ENCODE measurements around the gene TEX48. TPM values are rescaled to one million over a fixed set of nuclear protein-coding genes. Genes with fewer than 3 reads are reported as not detected.

Gene TEX48
- total and polyA plus RNA-seq, 10 of the 15 experiments (the other 5 are each of a cell fraction or from before 2014, with no cell fraction given) = not detected

GRCh38 chr9:114680259-114681001 lies 1.6 kb downstream of the TEX48 start (continued):
- TF ChIP-seq CBFB (IDR thresholded peaks at IDR 0.05; ENCODE audit: low read depth) (no peak), HCFC1 (IDR thresholded peaks at IDR 0.05; ENCODE audit: low read length) (no peak), E4F1 (IDR thresholded peaks at IDR 0.05; ENCODE audit: borderline replicate concordance, partially characterized antibody) (no peak)

GRCh38 chr9:114678795-114679194 lies 3.2 kb downstream of the TEX48 start:
- in situ Hi-C loops (cut with MboI) (loop anchor here (5.0 to 10.0 kb wide), 3 partner anchors 234 to 846 kb away; no protein-coding TSS in a partner anchor), intact Hi-C loops (cut with micrococcal nuclease; ENCODE audit: unreplicated experiment) (no loop called here)
- H3K27ac ChIP-seq (ENCODE audit: control insufficient read depth, insufficient read depth) = no peak overlapping the region
- no peaks in the 10 kb centered on the region for H3K79me2 ChIP-seq (ENCODE audit: control insufficient read depth, insufficient read depth, low read length)
- ChIA-PET SMC1A (ENCODE audit: uncharacterized antibody, unreplicated experiment) (interaction anchor here (0.7 to 3.5 kb wide), 4 partner anchors 10 to 340 kb away, joined by 3 to 12 read pairs (median 3); no protein-coding TSS in a partner anchor), CTCF (interaction anchor here (0.9 to 11.6 kb wide), 7 partner anchors 13 to 336 kb away, joined by 3 to 135 read pairs (median 6); no protein-coding TSS in a partner anchor), POLR2A (interaction anchor here (0.6 kb wide), 1 partner anchor 11 kb away, joined by 3 read pairs; no protein-coding TSS in a partner anchor), RAD21 (ENCODE audit: unreplicated experiment) (interaction anchor here (1.0 to 2.9 kb wide), 4 partner anchors 11 to 336 kb away, joined by 3 to 26 read pairs (median 5); no protein-coding TSS in a partner anchor)
- H3K4me2 ChIP-seq (ENCODE audit: control insufficient read depth, insufficient read depth) = no peak overlapping the region
- no peaks in the 10 kb centered on the region for H3K9me3 ChIP-seq (replicated peaks; ENCODE audit: control insufficient read depth, insufficient read depth, low read length)
- no peak overlapping the region for H3K4me3 ChIP-seq
- no peak overlapping the region for H2AFZ ChIP-seq (ENCODE audit: control insufficient read depth, low read depth, low read length)
- no TSS peak for BruUV-seq (replicated peaks)
- no peak overlapping the region for H3K9ac ChIP-seq (ENCODE audit: control insufficient read depth, insufficient read depth, low read length)
- H3K4me1 ChIP-seq (ENCODE audit: control insufficient read depth, insufficient read depth, low read length) = no peaks in the 10 kb centered on the region
- H4K20me1 ChIP-seq (ENCODE audit: control insufficient read depth, insufficient read depth) = no peaks in the 10 kb centered on the region
- H3K36me3 ChIP-seq (ENCODE audit: control insufficient read depth in 2 of 2, insufficient read depth in 2 of 2, low read length in 1 of 2) = no peaks in the 10 kb centered on the region
- FAIRE-seq = no peak
- H3K27me3 ChIP-seq (replicated peaks in 1 of 2; ENCODE audit: control insufficient read depth in 2 of 2, insufficient read depth in 2 of 2, low read length in 1 of 2) = peaks cover 0 to 9% of the 10 kb centered on the region in 2 experiments; a peak in 2 of 4 replicates
- no peak for ATAC-seq
- no peak for DNase-seq (ENCODE audit: low read depth, low spot score)
- no peak for TF ChIP-seq NFIC (IDR thresholded peaks at IDR 0.05; ENCODE audit: low read depth, low read length)
- TF ChIP-seq ATF3 (IDR thresholded peaks at IDR 0.05; ENCODE audit: borderline replicate concordance, extremely low read depth, low read depth, low read length) = no peak
- no peak for TF ChIP-seq ZNF592 (IDR thresholded peaks at IDR 0.05)
- no peak for TF ChIP-seq KDM1A (IDR thresholded peaks at IDR 0.05; ENCODE audit: borderline replicate concordance)
- TF ChIP-seq BHLHE40 (IDR thresholded peaks at IDR 0.05; ENCODE audit: borderline replicate concordance in 1 of 2, low read depth in 2 of 2, low read length in 1 of 2) = no peak
- TF ChIP-seq PKNOX1 (IDR thresholded peaks at IDR 0.05) = no peak
- TF ChIP-seq SRF (IDR thresholded peaks at IDR 0.05; ENCODE audit: low read depth in 2 of 2, low read length in 2 of 2) = no peak
- no peak for TF ChIP-seq HDAC6 (IDR thresholded peaks at IDR 0.05; ENCODE audit: unreplicated experiment)
- TF ChIP-seq SMARCA5 (IDR thresholded peaks at IDR 0.05) = no peak
- TF ChIP-seq ZSCAN29 (IDR thresholded peaks at IDR 0.05) = no peak
- TF ChIP-seq RUNX3 (IDR thresholded peaks at IDR 0.05; ENCODE audit: low read length) = no peak
